Activated CD4-positive, alpha-beta T cell treated with anti-CD3 and anti-CD28 coated beads for 4 hours (primary cell): ENCODE measurements around the gene STAB2.

ENCODE experiments used
- DNase-seq, 2 donors: peaks; one replicate each; pipeline ENCODE4 v3.0.0-alpha.2; 2020

STAB2 gene

GRCh38 chr12:103756443-103756842, 169.4 kb downstream of the STAB2 start:
- no peak for DNase-seq

DNA sequence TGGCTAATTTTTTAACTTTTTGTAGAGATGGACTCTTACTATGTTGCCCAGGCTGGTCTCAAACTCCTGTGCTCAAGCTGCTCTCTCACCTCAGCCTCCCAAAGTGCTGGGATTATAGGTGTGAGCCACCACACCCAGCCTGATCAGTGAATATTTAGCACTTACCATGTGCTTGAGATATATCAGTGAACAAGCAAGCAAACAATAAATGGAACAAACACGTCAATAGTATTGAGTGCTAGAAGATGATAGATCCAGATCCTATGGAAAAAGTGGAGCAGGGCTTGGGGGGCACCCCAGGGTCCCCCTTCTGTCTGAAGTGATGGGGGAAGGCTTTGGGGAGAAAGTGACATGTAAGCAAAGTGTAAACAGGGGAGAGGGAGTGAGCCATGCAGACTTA, 170.2 kb downstream of the STAB2 start:
- no peak for DNase-seq

GRCh38 chr12:103758310-103759089, 171.4 kb downstream of the STAB2 start:
- no peak for DNase-seq

GRCh38 chr12:103762473-103762872, 175.4 kb downstream of the STAB2 start:
- no peak for DNase-seq

DNA sequence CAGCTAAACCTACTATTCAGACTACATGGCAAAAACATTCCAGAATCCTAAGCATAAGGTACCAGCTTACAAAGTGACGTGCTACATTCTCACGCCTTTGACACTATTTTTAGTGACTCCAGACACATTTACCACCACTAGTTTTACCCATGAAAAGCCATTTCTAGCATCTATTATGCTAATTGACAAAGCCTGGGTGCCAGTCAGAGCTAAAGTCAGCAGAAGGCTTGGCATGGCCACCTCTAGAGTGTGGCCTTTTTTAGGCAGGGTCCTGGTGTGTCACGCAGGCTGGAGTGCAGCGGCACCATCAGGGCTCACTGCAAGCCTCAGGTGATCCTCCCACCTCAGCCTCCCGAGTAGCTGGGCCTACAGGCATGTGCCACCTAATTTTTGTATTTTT, 178.2 kb downstream of the STAB2 start:
- no peak for DNase-seq

DNA sequence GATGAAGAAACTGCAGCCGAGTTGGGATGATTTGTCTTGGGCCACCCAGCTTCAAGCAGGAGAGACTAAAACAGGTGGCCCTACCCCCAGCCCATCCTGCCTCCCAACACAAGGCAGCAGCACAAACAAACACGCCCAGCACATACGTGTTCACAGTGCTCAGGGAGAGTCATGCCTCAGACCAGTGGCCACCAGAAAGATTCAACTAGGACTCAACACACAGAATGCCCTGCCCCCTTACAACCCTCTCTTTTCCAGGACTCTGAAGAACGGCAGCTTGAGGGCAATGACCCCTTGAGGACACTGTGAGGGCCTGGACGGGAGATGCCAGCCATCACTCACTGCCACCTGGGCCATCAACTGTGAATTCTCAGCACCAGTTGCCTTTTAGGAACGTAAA, 179.0 kb downstream of the STAB2 start:
- no peak for DNase-seq

DNA sequence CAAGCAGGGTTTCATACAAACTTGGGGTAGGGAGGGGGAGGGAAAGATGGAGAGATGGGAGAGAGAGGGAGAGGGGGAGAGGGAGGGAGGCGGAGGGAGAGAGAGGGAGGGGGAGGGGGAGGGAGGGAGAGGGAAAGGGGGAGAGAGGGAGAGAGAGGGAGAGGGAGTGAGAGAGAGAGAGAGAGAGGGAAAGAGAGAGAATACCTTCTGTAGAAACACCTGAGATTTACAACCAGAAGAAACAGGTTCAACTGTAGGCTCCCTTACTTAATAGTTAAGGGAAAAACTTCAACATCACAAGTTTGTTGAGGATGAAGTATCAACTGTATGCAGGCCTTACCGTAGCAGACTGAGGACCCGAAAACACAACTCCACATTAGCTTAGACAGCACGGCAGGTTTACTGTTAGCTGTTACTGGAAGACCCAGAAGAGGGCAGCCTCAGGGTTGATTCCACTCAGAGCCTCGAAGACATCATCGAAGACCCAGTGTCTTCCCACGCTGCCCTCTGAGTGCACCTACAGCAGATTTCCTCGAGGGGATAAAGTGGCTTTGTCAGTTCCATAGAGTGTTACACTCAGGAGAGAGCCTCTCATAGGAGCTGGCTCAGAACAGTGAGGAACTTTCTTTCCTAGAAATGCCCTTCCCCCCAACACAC, 181.5 kb downstream of the STAB2 start:
- DNase-seq, result no peak

DNA sequence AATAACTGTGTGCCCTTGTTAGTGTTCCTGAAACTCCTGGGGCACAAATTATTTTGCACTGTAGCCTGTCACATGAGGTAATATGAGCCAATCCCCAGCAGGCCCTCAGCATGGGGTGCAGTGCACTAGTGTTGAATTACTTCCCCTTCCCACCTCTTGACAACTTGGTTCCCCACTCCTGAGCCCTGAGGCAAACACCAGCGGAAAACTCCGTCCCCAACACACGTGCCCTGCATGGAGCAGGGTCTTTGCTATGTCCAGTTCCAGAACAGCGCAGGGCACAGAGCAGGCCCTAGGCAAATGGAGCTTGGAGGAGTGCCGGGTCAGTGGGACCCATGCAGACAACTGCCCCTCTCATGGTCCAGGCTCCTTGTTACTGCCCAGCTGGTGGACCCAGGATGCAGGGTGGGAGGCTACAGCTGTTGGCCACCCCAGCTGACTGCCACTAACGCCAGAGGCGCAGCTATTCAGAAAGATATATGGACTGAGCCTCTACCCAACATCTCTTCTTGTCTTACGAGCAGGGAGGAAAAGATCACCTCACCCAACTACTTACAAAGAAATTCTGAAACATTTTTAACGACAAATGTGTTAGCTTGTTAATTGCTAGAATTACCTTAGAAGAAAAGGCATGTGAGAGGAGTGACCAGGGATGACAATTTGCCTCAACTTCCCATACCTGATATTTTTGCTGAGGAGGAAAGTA, 182.3 kb downstream of the STAB2 start:
- DNase-seq, result no peak

DNA sequence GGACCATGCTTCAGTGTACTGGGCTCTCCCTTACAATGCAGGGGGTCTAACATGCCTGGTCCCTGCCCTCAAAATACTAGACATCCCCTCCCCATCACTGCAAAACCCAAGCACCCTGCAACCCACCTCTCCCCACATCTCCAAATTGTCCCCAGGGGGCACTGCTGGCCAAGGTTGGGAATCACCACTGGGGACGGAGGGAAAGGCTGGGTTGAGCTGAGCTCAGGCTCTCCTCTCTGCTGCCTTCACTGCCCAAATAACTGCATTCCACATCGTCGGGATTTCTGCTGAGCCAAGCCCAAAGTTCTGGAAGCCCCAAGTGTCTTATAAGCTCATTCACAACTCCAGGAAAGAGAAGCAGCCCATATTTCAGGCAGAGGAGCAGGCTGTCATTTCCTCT, 184.4 kb downstream of the STAB2 start:
- no peak for DNase-seq

DNA sequence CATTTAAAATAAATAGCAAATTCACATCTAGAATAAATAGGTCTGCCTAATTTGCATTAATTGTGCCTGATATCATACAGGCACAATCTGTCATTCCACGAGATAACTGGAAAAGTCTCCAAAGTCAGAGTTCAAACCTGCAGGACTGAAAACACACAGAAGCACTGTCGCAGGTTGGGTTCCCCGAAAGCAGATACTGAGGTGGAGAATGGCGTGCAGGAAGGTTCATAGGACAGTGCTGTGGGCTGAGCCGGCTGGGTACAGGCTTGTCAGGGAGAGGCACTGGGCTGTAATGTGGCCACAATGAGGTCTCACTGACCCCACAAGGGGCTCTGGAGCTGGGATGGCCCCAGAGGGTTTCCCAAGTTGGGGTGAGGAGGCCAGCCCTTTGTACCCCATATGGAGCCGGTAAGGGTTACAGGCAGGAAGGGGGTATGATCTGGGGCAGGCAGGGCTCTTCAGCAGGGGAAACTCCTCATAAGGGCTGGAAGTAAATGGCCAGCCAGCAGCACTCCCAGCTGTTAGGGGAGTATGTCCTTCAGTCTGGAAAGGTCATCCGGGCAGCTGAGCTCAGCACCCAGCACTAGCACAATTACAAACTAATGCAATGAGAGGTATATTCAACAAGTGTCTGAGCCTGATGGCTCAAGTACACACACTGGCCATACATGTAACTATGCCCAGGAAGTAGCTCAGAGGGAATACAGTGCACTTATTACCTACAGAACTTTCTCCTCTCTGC, 185.5 kb downstream of the STAB2 start:
- DNase-seq, result no peak

- DNase-seq, result no peak
Measured at GRCh38 chr12:103773109-103773910, 186.2 kb downstream of the STAB2 start.

- DNase-seq, result no peak
Measured at GRCh38 chr12:103774977-103775560, 188.0 kb downstream of the STAB2 start.

DNA sequence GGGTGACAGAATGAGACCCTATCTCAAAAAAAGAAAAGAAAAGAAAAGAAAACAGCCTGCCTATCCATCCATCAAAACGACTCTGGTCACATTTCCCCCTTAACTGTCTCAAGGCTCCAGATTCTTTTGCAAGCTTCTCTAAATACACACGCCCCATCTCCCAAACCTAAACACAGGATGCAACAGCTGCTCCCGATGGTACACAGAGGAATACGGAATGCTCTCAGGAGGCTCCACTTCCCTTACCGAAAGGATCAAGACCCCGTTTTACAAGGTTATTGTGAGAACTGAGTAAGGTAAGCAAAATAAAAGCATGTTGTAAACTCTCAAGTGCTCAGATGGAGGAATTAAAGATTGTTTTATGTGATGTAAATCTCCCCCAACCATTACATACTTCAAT, 191.7 kb downstream of the STAB2 start:
- DNase-seq, result no peak

DNA sequence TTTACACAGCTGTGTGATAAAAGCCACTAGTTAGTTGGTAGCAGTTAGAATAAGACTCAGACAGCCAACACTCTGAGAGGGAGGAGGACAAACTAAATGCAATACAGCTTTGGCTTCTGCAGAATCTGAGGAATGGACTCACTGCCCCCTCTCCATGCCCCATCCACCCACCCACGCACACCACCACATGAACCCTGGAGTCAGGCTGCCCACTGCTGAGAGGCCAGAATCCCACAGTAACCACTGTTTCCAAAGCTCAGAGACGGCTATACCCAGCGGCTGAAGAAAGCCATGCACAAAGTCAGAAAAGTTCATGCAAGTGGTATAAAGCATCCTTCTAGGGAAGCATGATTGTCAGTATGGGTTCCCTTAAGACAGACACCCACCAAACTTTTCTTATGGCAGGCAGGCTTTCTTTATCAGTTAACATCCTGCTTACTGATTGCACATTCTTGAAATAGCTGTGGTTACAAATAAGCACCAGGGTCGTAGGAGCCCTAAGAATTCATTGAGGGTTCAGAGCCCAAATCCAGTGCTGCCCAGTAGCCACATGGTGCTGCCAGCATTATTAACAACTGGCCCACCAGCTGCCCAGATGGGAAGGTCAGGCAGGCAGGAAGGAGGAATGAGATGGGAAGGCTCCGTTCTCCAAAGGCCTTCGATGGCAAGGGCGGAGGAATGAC, 192.5 kb downstream of the STAB2 start:
- no peak for DNase-seq

GRCh38 chr12:103780093-103780440, 193.0 kb downstream of the STAB2 start:
- DNase-seq, result no peak

- DNase-seq, result no peak
Measured at GRCh38 chr12:103780992-103781391, 193.9 kb downstream of the STAB2 start.

DNA sequence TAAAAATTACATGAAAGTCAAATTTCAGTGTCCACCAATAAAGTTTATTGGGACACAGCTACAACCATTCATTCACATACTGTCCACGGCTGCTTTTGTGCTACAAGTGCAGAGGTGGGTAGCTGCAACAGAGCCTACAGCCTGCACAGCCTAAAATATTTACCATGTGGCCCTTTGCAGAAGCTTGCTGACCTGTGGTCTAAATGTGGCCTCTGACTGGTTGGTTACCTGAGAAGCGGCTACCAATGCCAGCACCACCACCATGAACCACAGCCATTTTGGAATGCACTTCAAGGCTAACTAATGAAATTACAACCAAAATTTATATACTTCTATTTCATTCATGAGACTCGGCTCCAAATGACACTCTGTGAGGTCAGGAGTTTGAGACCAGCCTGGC, 195.3 kb downstream of the STAB2 start:
- no peak for DNase-seq

DNA sequence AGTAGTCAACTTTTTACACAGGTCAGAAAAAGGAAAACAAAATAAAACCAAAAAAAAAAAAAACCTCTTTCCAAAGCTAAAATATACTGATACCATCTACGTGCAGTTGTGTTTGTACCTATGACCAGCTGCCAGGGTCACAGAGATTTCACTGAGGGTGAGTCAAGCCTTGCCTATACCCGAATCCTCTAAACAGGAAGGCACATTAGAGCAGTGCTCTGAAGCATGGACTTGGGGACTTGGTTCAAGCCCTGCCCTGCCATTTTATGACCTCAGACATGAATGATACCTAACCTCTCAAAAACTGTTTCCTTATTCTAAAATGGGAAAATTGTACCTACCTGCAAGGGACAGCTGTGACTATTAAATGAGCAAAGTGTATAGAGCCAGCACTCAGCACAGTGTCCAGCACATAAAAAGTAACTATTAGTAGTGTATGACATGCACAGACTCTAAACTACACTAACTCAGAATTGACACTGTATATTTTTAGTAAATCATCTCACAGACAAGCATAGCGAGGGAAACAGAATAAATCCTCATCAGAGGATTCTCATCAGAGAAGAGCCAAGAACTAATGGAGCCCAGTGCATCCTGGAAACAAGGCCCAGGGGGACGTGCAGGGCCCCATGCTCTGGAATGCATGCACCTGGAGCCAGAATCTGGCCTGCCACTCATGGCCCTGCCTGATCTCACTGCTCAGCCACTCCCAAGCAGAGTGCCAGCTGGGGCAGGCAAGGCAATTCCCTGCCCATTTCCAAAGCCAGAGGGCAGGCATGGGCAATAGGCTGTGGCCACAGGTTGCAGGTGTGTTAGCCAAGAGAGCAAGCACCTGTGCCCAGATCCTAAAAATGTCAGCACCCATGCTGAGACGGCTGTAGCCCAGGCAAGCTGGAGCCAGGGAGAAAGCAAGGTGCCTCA, 196.9 kb downstream of the STAB2 start:
- DNase-seq, result no peak

DNA sequence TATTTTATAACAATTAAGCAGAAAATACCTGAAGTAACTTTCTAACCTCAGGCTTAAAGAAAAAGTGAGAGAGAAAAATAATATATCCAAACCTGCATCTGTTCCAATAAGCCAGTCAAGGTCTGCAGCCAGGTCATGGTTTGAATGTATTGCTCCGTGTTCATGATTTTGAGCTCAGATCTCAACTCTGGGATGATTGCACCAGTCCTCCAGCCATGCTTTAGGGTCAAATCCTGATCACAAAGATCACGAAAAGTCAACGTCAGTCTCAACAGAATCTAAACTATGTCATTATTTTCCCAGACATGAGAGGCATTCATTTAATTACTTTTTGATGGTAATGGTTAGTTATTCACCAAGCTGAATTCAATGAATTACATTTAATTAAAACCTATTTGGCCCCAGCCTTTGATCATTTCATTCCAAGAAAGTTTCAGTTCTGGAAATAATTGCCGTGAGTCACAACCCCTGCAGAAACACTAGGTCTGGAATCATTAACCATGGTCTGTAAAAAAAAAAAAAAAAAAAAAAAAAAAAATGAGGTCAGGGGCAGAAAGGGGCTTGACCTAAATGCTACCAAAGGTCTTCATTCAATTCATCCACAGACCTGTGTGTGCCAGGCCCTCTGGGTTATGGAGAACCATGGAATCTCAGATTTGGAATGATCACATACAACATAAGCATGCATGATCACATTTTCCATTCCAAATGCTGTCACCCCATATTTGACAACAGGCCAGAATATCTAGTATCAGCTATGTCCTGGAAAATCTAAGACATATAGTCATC, 198.4 kb downstream of the STAB2 start:
- DNase-seq, result no peak

- no peak for DNase-seq
Measured at GRCh38 chr12:103786201-103786600, 199.1 kb downstream of the STAB2 start.
